B cell (primary cell): ENCODE data around the gene SPAAR. TPM values are rescaled to one million over a fixed set of nuclear protein-coding genes. Genes with fewer than 3 reads are reported as not detected.
"Not testable (repeated sequence)": the region's sequence is repeated elsewhere in the genome, so short reads cannot be mapped to it uniquely, and the experiment has no call there.

ENCODE experiments used
- ATAC-seq: fragments of 200-7000 bp; cut with Tn5 transposase; one replicate; pipeline ENCODE4 v1.10.0; 2021; ENCODE audit warnings: low read depth, mild to moderate bottlenecking, moderate number of reproducible peaks, moderate library complexity
- CTCF ChIA-PET: fragments of 350-600 bp; sonication (Branson Sonifier 250); formaldehyde crosslinking; loops from one replicate; lab custom pipeline; 2021; ENCODE audit warnings: antibody characterized with exemption, inconsistent platforms; lab: Charles Lee
- POLR2A ChIA-PET: fragments of 350-600 bp; sonication (Branson Sonifier 250); formaldehyde crosslinking; loops from one replicate; lab custom pipeline; 2021; ENCODE audit warnings: antibody characterized with exemption; lab: Charles Lee
- DNase-seq: peaks from one replicate; pipeline ENCODE4 v3.0.0; 2013
- H2AFZ ChIP-seq: 2 replicates; pipeline ENCODE4 v1.6.1; 2012; ENCODE audit warnings: mild to moderate bottlenecking, low read depth, low read length; ENCODE audit not compliant: insufficient read depth, poor library complexity, severe bottlenecking
- H3K27ac ChIP-seq, 2 donors: 1 replicate in 1 of 2; 2 replicates in 1 of 2; pipeline ENCODE4 v1.5.1; 2012 to 2013; ENCODE audit warnings: low read length in 2 of 2, mild to moderate bottlenecking in 2 of 2, moderate library complexity in 1 of 2
- H3K27me3 ChIP-seq, 4 experiments: fragments of 200-600 bp in 1 of 4; sonication (generic) in 1 of 4; replicated peaks in 1 of 4; 1 replicate in 2 of 4; 2 replicates in 2 of 4; pipeline versions ENCODE4 v1.6.1 to v1.7.0; 2013 to 2016; ENCODE audit warnings: low read length in 3 of 4, mild to moderate bottlenecking in 2 of 4, mixed read lengths in 1 of 4, moderate library complexity in 1 of 4; ENCODE audit not compliant: insufficient read depth in 4 of 4, control insufficient read depth in 3 of 4; ENCODE audit errors: control extremely low read depth in 1 of 4
- H3K36me3 ChIP-seq, 2 experiments: replicated peaks in 1 of 2; 1 replicate in 1 of 2; 2 replicates in 1 of 2; pipeline versions ENCODE4 v1.6.1 to v1.7.1; 2013; ENCODE audit warnings: low read length in 1 of 2; ENCODE audit not compliant: insufficient read depth in 2 of 2, control insufficient read depth in 1 of 2; ENCODE audit errors: control extremely low read depth in 1 of 2, extremely low read depth in 1 of 2
- H3K4me1 ChIP-seq, 2 donors: fragments of 200-600 bp in 1 of 2; sonication (generic) in 1 of 2; 1 replicate in 1 of 2; 2 replicates in 1 of 2; pipeline versions ENCODE4 v1.5.1 to v1.6.1; 2013 to 2017; ENCODE audit warnings: low read length in 2 of 2; ENCODE audit not compliant: control insufficient read depth in 2 of 2, insufficient read depth in 2 of 2
- H3K4me2 ChIP-seq: replicated peaks from 2 replicates; pipeline ENCODE3; 2012; ENCODE audit warnings: mild to moderate bottlenecking, low read depth, low read length; ENCODE audit not compliant: poor library complexity, severe bottlenecking
- H3K4me3 ChIP-seq, 5 experiments: fragments of 200-600 bp in 1 of 5; sonication (generic) in 1 of 5; 1 replicate in 3 of 5; 2 replicates in 2 of 5; pipeline versions ENCODE4 v1.5.1 to v1.7.0; 2011 to 2016; ENCODE audit warnings: low read length in 4 of 5, mild to moderate bottlenecking in 4 of 5, low read depth in 2 of 5, control low read depth in 1 of 5, moderate library complexity in 1 of 5; ENCODE audit not compliant: insufficient read depth in 1 of 5; ENCODE audit errors: control extremely low read depth in 1 of 5, extremely low read depth in 1 of 5
- H3K79me2 ChIP-seq: fragments of 200-600 bp; sonication (generic); one replicate; pipeline ENCODE4 v1.6.0; 2016; ENCODE audit warnings: low read length; ENCODE audit not compliant: control insufficient read depth, insufficient read depth
- H3K9ac ChIP-seq: fragments of 200-600 bp; sonication (generic); 2 replicates; pipeline ENCODE4 v1.6.1; 2017; ENCODE audit warnings: mild to moderate bottlenecking, low read length, moderate library complexity
- H3K9me3 ChIP-seq, 3 donors: one replicate each; pipeline versions ENCODE4 v1.6.1 to v1.7.1; 2013; ENCODE audit warnings: low read length in 2 of 3; ENCODE audit not compliant: control insufficient read depth in 2 of 3, insufficient read depth in 1 of 3; ENCODE audit errors: control extremely low read depth in 1 of 3
- H4K20me1 ChIP-seq: 2 replicates; pipeline ENCODE4 v1.6.0; 2012; ENCODE audit warnings: mild to moderate bottlenecking, low read length; ENCODE audit not compliant: insufficient read depth, control insufficient read depth, poor library complexity, severe bottlenecking
- H3K27ac Mint-ChIP-seq: one replicate; pipeline ENCODE4 v1.8.0; 2021; ENCODE audit warnings: mixed read lengths
- H3K27me3 Mint-ChIP-seq: one replicate; pipeline ENCODE4 v1.8.0; 2021; ENCODE audit warnings: mixed read lengths
- H3K4me1 Mint-ChIP-seq: one replicate; pipeline ENCODE4 v1.8.0; 2021; ENCODE audit warnings: mixed read lengths
- H3K4me3 Mint-ChIP-seq: one replicate; pipeline ENCODE4 v1.8.0; 2021; ENCODE audit warnings: mixed read lengths
- H3K9me3 Mint-ChIP-seq: one replicate; pipeline ENCODE4 v1.8.0; 2022; ENCODE audit warnings: mixed read lengths; ENCODE audit not compliant: insufficient read depth
- EZH2 ChIP-seq: IDR thresholded peaks from 2 replicates; pipeline ENCODE4 v1.6.1; 2012; ENCODE audit warnings: borderline replicate concordance, low read depth, mild to moderate bottlenecking, moderate library complexity, low read length; ENCODE audit not compliant: insufficient read depth, poor library complexity, severe bottlenecking
- WGBS: methylation state at CpG from one replicate; pipeline ENCODE4 v1.1.5; 2013; ENCODE audit warnings: missing lambda C conversion rate; ENCODE audit not compliant: insufficient coverage; 5-methylcytosine and 5-hydroxymethylcytosine counted together
- intact Hi-C: fragments of 100-400 bp; cut with micrococcal nuclease; formaldehyde crosslinking; loops from one replicate; pipeline ENCODE4 v1.10.0; 2022
- polyA plus RNA-seq: library from polyadenylated mRNA; depleted of rRNA; stranded (reverse); fragments of >200 nt; gene quantifications from 2 replicates; pipeline ENCODE4 v1.2.3, GENCODE V29; 2012
- total RNA-seq, 2 donors: library from RNA; stranded (reverse); fragments of 120-200 nt in 1 of 2; gene quantifications; 1 replicate in 1 of 2; 2 replicates in 1 of 2; pipeline versions ENCODE4 v1.2.3 to v1.2.4, GENCODE V29; 2013 to 2022
- TF ChIP-seq, protein P1 (sequence below): fragments of 200-600 bp; IDR thresholded peaks from one replicate; pipeline ENCODE4 v1.8.0; 2022; ENCODE audit warnings: antibody characterized with exemption, mild to moderate bottlenecking

SPAAR gene
- total and polyA plus RNA-seq, 2 donors (not counting 1 experiment from before 2014, with no cell fraction given), result not detected

DNA sequence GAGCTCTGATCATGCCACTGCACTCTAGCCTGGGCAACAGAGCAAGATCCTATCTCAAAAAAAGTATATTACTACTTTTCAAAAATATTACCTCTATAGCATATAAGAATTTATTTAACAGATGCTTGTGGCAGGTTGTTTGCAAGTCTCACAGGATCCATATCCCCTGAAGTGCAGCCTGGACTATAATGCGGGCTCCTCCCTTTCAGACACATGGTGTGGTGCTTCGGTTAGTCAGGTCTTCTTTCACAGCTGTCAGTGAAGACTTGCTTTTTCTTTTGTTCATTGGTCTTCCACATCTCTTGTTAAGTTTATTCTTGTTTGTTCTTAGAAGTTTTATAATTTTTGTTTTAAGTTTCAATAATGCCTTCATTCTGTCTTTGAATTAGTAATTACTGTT is 12.7 kb upstream of the SPAAR start:
- H3K9me3 Mint-ChIP-seq, result no peaks in the 10 kb centered on the region
- ATAC-seq, result no peak
- H3K4me3 Mint-ChIP-seq, result no peak overlapping the region
- no peaks in the 10 kb centered on the region for H3K4me1 Mint-ChIP-seq
- intact Hi-C loops, result no loop called here
- ChIA-PET POLR2A (no interaction called here), CTCF (interaction anchor here (0.6 to 1.6 kb wide), 3 partner anchors 14 to 106 kb away, joined by 4 to 5 read pairs (median 4); no protein-coding TSS in a partner anchor)
- H3K27me3 Mint-ChIP-seq, result peaks cover 38% of the 10 kb centered on the region
- Histone ChIP-seq H3K36me3 (no peaks in the 10 kb centered on the region), H3K27me3 (peaks cover 0 to 16% (median 7%) of the 10 kb centered on the region in 4 experiments), H4K20me1 (no peaks in the 10 kb centered on the region), H3K4me1 (no peaks in the 10 kb centered on the region), H3K27ac (no peak overlapping the region), H3K4me3 (no peak overlapping the region), H3K9ac (no peak overlapping the region), H3K9me3 (no peaks in the 10 kb centered on the region), H3K79me2 (no peaks in the 10 kb centered on the region), H3K4me2 (no peak overlapping the region), H2AFZ (no peak overlapping the region)
- TF ChIP-seq, protein P1, sequence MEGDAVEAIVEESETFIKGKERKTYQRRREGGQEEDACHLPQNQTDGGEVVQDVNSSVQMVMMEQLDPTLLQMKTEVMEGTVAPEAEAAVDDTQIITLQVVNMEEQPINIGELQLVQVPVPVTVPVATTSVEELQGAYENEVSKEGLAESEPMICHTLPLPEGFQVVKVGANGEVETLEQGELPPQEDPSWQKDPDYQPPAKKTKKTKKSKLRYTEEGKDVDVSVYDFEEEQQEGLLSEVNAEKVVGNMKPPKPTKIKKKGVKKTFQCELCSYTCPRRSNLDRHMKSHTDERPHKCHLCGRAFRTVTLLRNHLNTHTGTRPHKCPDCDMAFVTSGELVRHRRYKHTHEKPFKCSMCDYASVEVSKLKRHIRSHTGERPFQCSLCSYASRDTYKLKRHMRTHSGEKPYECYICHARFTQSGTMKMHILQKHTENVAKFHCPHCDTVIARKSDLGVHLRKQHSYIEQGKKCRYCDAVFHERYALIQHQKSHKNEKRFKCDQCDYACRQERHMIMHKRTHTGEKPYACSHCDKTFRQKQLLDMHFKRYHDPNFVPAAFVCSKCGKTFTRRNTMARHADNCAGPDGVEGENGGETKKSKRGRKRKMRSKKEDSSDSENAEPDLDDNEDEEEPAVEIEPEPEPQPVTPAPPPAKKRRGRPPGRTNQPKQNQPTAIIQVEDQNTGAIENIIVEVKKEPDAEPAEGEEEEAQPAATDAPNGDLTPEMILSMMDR, result no peak
- TF ChIP-seq EZH2, result no peak
- DNase-seq, result no peak
- H3K27ac Mint-ChIP-seq, result no peak overlapping the region
- WGBS, result 100% methylated on average over 1 of the region's 2 CpGs

DNA sequence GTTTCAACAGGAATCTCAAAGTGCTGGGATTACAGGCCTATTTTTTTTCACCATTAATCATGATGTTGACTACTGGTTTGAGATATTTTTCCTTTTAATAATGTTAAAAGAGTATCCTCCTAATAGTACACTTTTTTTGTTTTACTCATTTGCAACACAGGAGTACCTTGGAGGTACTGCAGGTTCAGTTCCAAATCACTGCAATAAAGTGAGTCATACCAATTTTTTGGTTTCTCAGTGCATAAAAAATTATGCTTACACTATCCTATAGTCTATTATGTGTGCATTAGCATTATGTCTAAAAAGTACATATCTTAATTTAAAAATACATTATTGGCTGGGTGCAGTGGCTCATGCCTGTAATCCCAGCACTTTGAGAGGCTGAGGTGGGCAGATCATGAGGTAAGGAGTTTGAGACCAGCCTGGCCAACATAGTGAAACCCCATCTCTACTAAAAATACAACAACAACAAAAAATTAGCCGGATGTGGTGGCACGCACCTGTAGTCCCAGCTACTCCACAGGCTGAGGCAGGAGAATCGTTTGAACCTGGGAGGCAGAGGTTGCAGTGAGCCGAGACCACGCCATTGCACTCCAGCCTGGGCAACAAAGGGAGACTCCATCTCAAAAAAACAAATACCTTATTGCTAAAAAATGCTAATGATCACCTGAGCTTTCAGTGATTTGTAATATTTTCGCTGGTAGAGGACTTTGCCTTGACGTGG is 11.8 kb upstream of the SPAAR start:
- H3K27me3 ChIP-seq, H3K4me3 Mint-ChIP-seq, POLR2A ChIA-PET, H3K79me2 ChIP-seq, H3K9me3 Mint-ChIP-seq, H3K36me3 ChIP-seq, H3K9me3 ChIP-seq, H3K9ac ChIP-seq, H3K27ac Mint-ChIP-seq, H3K27ac ChIP-seq, H3K4me3 ChIP-seq, H3K4me2 ChIP-seq, H4K20me1 ChIP-seq, H3K4me1 Mint-ChIP-seq, H3K4me1 ChIP-seq, ATAC-seq, H2AFZ ChIP-seq, intact Hi-C loops, DNase-seq: not testable (repeated sequence)
- WGBS, result 84% methylated on average over 4 of the region's 7 CpGs
- H3K27me3 Mint-ChIP-seq, result peaks cover 35% of the 10 kb centered on the region
- CTCF ChIA-PET, result interaction anchor here (1.0 to 1.5 kb wide), 4 partner anchors 9 to 126 kb away, joined by 3 to 5 read pairs (median 4); no protein-coding TSS in a partner anchor
